Psoas muscle (tissue), 8 donors: ENCODE results near the gene ANKRD49. TPM values are rescaled to one million over a fixed set of nuclear protein-coding genes. Genes with fewer than 3 reads are reported as not detected.

Source experiments
- ATAC-seq, 4 donors: fragments of 200-7000 bp; cut with Tn5 transposase; one replicate each; pipeline ENCODE4 v1.9.1; 2020; ENCODE audit warnings: moderate library complexity in 3 of 4, mild to moderate bottlenecking in 2 of 4
- DNase-seq, 2 donors: peaks; one replicate each; pipeline ENCODE4 v3.0.0-alpha.2; 2020
- H3K27ac ChIP-seq: fragments of 200-600 bp; one replicate; pipeline ENCODE4 v1.8.0; 2022
- H3K27me3 ChIP-seq, 3 donors: fragments of 200-600 bp in 1 of 3; one replicate each; pipeline versions ENCODE4 v1.6.1 to v1.8.0; 2013 to 2022; ENCODE audit warnings: low read length in 2 of 3, mild to moderate bottlenecking in 2 of 3, moderate library complexity in 1 of 3; ENCODE audit not compliant: insufficient read depth in 3 of 3
- H3K36me3 ChIP-seq, 2 donors: fragments of 200-600 bp in 1 of 2; one replicate each; pipeline versions ENCODE4 v1.6.1 to v1.8.0; 2013 to 2022; ENCODE audit warnings: low read depth in 1 of 2, mild to moderate bottlenecking in 1 of 2, moderate library complexity in 1 of 2; ENCODE audit not compliant: insufficient read depth in 1 of 2
- H3K4me1 ChIP-seq: fragments of 200-600 bp; one replicate; pipeline ENCODE4 v1.8.0; 2022
- H3K4me3 ChIP-seq: fragments of 200-600 bp; one replicate; pipeline ENCODE4 v1.8.0; 2022; ENCODE audit warnings: mild to moderate bottlenecking
- H3K9me3 ChIP-seq: fragments of 200-600 bp; one replicate; pipeline ENCODE4 v1.8.0; 2022
- WGBS, 3 donors: extraction: QIAGEN DNeasy Blood & Tissue Kit; methylation state at CpG; one replicate each; pipeline versions ENCODE4 v1.1.6 to v1.1.7; 2013; 5-methylcytosine and 5-hydroxymethylcytosine counted together
- intact Hi-C, 2 donors: fragments of 100-400 bp; cut with DNase I; formaldehyde crosslinking; loops; one replicate each; pipeline versions ENCODE4 v1.11.0 to v1.14.2; 2022
- polyA plus RNA-seq, 3 donors: library from polyadenylated mRNA; stranded (reverse); fragments of 200-250 nt; gene quantifications; one replicate each; pipeline ENCODE4 v1.2.3, GENCODE V29; 2013
- total RNA-seq, 4 donors: library from RNA; stranded (reverse); fragmentation: NEBNext Ultra II Directional in 2 of 4; extraction: Animal tissue kit (Norgen Biotek cat#: 25700) in 2 of 4; gene quantifications; one replicate each; pipeline versions ENCODE4 v1.2.1 to v1.2.4, GENCODE V29; 2021 to 2023
- TF ChIP-seq, protein P1 (sequence below): fragments of 200-600 bp; IDR thresholded peaks from one replicate; pipeline ENCODE4 v1.8.0; 2022; ENCODE audit warnings: antibody characterized with exemption
- donor health status: healthy with polysubstance abuse.
- donor health status: DM: no; HTN: no; CAD: no; lungs with moderate emphysema.
- donor health status: Bipolar disorder and iron deficiency.
- donor health status: healthy.
- donor health status: DM: yes; HTN: yes; CAD: no.
- donor health status: DM: no; HTN: no; CAD: no.
- donor health status: DM: no; HTN: no; CAD: no.
- donor health status: DM: yes; HTN: yes; CAD: no.

Gene ANKRD49
- total and polyA plus RNA-seq, 7 donors = 5.4 to 37.9 (median 9.7) TPM

- Histone ChIP-seq H3K27ac (no peak overlapping the region), H3K4me3 (no peak overlapping the region), H3K4me1 (no peaks in the 10 kb centered on the region), H3K27me3 (no peaks in the 10 kb centered on the region), H3K9me3 (no peaks in the 10 kb centered on the region), H3K36me3 (peaks cover 5 to 48% of the 10 kb centered on the region in 2 donors)
- intact Hi-C loops = no loop called here
- no peak for DNase-seq
- ATAC-seq = no peak
- WGBS, 3 donors = 88 to 96% (median 91%) methylated on average over 4 of the region's 4 CpGs
- TF ChIP-seq, protein P1, sequence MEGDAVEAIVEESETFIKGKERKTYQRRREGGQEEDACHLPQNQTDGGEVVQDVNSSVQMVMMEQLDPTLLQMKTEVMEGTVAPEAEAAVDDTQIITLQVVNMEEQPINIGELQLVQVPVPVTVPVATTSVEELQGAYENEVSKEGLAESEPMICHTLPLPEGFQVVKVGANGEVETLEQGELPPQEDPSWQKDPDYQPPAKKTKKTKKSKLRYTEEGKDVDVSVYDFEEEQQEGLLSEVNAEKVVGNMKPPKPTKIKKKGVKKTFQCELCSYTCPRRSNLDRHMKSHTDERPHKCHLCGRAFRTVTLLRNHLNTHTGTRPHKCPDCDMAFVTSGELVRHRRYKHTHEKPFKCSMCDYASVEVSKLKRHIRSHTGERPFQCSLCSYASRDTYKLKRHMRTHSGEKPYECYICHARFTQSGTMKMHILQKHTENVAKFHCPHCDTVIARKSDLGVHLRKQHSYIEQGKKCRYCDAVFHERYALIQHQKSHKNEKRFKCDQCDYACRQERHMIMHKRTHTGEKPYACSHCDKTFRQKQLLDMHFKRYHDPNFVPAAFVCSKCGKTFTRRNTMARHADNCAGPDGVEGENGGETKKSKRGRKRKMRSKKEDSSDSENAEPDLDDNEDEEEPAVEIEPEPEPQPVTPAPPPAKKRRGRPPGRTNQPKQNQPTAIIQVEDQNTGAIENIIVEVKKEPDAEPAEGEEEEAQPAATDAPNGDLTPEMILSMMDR = no peak
These were observed 36.4 kb upstream of the ANKRD49 start for GRCh38 chr11:94457118-94458029.

DNA sequence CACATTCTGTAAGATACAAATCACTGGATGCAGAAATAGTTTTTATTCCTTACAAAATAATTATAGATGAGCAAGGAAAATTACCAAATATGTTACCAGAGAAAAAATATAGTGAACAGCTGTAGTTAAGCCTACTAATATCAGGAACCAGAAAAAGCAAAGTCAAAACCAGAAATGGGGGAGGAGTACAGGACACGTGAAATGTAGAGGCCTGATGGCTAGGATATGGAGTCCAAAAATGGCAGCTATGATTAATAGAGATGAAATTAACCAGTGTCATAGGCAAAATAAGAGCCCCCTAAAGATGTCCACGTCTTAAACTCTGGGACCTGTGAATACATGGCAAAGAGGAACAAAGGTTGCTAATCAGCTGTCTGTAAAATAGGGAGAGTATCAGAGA lies 34.2 kb upstream of the ANKRD49 start:
- TF ChIP-seq, protein P1 = no peak
- Histone ChIP-seq H3K9me3 (no peaks in the 10 kb centered on the region), H3K4me1 (no peaks in the 10 kb centered on the region), H3K4me3 (no peak overlapping the region), H3K27ac (no peak overlapping the region), H3K27me3 (no peaks in the 10 kb centered on the region), H3K36me3 (peaks cover 5 to 48% of the 10 kb centered on the region in 2 donors)
- DNase-seq (no peak), ATAC-seq (no peak)
- intact Hi-C loops = no loop called here
- 91 to 92% (median 92%) methylated on average over 2 of the region's 2 CpGs for WGBS, 3 donors

- DNase-seq = no peak
- intact Hi-C loops = no loop called here
- no peak for ATAC-seq
- Histone ChIP-seq H3K27me3 (no peaks in the 10 kb centered on the region), H3K36me3 (peaks cover 0 to 79% of the 10 kb centered on the region in 2 donors), H3K9me3 (no peaks in the 10 kb centered on the region), H3K4me1 (no peaks in the 10 kb centered on the region), H3K27ac (no peak overlapping the region), H3K4me3 (no peak overlapping the region)
- TF ChIP-seq, protein P1 = no peak
- WGBS, 3 donors = 92 to 98% (median 95%) methylated on average over 2 of the region's 2 CpGs
These were observed 24.4 kb upstream of the ANKRD49 start for GRCh38 chr11:94469416-94469815.

DNA sequence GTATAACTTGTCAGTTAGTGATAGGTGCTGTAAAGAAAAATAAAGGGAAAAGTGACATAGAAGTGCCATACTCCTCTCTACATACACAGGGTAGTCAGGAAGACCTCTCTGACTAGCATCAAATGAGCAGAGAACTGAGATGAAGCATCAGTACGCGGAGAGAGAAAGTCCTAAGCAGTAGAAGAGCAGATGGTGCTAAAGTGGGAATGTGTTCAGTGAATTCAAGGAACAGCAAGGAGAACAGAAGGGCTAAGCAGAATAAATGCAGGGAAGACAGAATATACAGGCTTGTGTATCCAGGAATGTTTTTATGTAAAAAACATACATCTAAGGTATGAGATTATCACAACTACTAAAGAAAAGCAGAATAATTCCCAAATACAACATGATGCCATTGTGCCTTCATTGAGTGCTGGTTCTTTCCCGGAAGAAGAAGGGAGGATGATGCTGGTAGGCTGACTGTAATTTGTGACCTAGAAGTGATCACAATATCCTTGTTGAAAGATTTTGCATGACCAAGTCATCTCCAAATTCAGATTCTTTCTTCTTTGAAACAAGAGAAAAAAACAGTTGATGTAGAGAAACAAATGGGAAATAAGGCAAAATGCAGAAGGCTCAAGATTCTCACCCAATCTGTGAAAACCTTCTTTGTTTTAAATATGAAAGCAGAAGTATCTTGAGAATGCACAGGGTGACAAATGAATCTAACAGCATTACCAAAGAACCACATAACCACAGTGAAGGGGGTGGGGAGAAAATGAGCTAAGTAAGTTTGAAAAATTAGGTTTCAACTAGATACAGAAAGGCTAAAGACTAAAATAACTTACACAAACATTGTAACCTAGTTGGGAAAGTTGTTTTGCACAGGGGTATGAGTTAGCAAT lies 20.6 kb upstream of the ANKRD49 start:
- Histone ChIP-seq H3K9me3 (no peaks in the 10 kb centered on the region), H3K4me3 (no peak overlapping the region), H3K27me3 (no peaks in the 10 kb centered on the region), H3K36me3 (peaks cover 0 to 78% of the 10 kb centered on the region in 2 donors), H3K4me1 (no peaks in the 10 kb centered on the region), H3K27ac (no peak overlapping the region)
- ATAC-seq (no peak), DNase-seq (no peak)
- TF ChIP-seq, protein P1 = no peak
- intact Hi-C loops = no loop called here
- 95 to 98% (median 96%) methylated on average over 3 of the region's 3 CpGs for WGBS, 3 donors
